CD4-positive, alpha-beta T cell treated with Interleukin-15 for 1 hour (primary cell): Measurements from ENCODE around the gene MAGEB17.

Experiments used
- DNase-seq: peaks from one replicate; pipeline ENCODE4 v3.0.0-alpha.2; 2020

MAGEB17 gene

DNA sequence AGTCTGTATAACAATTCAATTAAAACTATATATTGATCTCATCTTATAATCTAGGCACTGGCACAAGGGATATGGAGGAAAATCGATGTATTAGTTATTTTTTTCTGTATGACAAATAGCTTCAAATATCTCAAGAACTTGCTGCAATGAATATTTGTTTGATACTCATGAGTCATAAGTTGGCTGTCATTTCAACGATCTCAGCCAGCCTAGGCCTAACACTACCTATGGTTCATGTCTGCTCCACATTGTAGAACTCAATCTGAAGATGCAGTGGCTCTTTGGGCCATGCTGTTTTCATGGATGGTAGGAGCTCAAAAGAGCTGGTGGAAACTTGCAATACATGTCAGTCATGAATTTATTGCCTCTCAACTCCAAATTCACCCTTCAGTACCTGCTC is 44.7 kb downstream of the MAGEB17 start:
- DNase-seq, result no peak

DNA sequence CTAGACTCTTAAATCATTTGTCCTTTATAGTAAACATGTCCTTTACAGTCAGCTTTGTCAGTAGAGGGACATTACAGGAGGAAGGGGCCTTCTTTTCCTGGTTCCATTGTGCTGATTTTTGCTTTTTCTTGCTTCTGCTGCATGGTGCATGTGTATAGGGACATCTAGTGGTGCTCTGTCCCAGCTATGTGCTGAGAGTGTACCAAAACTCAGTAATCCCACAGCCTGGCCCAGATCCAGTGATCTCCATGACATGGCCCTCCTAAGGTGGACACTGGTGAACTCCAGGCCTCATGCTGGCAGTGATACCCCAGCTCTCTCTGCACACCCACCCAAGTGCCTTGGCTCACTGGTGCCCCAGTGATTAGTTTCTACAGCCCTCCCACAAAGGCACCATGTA is 45.2 kb downstream of the MAGEB17 start:
- no peak for DNase-seq

DNA sequence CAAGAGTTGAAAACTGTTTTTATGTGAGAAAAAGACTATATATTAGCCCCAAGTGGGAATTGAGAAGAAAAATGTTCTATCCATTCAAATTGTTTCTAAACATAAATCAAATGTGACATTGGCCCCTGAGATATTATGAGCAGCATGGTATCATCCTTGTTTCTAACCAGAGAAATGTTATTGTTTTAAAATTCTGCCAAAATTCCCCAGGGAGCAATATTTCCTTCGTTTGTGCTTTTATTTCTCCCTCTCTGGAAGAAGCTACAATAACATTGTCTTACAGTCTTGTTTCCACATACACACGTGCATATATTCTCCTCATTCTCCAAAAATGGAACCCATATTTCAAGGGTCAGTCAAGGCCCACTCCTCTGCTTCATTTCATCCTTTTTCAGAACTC is 46.7 kb downstream of the MAGEB17 start:
- DNase-seq, result no peak

DNA sequence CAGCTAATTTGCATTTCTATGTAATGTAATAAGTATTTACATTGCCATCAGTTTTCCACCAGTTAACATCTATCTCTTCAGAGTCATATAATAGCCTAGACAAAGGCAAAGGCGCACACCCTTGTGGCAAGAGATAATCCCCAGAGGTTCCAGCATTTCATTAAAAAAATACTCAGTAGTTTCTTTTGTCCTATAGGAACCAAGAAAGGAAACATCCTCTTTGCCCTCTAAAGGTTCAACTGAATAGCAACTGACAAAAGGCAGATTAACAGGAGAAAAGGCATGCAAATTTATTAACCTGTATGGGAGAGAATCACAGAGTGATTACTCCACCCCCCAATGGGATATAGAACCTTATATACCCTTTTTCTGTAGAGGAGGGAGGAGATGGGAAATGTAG is 48.4 kb downstream of the MAGEB17 start:
- DNase-seq, result no peak
